HG03575 (cell line): ENCODE results near the gene PDE6A.
"Not testable (repeated sequence)": the region's sequence is repeated elsewhere in the genome, so short reads cannot be mapped to it uniquely, and the experiment has no call there.

Source experiments
- ATAC-seq: cut with Tn5 transposase; IDR thresholded peaks from one replicate; pipeline ENCODE4 v1.9.1; 2021; ENCODE audit not compliant: unreplicated experiment, insufficient number of reproducible peaks, low FRiP score; ENCODE audit errors: extremely low read depth

The PDE6A gene

DNA sequence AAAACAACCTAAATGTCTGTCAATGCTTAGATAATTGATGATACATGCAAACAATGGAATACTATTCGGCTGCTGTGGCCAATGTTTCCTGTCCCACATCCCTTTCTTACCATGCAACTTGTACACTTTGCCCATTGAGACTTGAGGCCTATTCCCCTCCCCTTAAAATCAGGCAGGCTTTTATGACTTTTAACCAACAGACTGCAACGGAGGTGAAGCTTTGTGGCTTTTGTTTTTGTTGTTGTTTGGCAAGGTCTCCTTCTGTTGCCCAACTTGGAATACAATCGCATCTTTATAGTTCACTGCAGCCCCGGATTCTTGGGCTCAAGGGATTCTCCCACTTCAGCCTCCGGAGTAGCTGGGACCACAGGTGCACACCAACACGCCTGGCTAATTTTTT is 10.2 kb upstream of the PDE6A start:
- no peak for ATAC-seq

DNA sequence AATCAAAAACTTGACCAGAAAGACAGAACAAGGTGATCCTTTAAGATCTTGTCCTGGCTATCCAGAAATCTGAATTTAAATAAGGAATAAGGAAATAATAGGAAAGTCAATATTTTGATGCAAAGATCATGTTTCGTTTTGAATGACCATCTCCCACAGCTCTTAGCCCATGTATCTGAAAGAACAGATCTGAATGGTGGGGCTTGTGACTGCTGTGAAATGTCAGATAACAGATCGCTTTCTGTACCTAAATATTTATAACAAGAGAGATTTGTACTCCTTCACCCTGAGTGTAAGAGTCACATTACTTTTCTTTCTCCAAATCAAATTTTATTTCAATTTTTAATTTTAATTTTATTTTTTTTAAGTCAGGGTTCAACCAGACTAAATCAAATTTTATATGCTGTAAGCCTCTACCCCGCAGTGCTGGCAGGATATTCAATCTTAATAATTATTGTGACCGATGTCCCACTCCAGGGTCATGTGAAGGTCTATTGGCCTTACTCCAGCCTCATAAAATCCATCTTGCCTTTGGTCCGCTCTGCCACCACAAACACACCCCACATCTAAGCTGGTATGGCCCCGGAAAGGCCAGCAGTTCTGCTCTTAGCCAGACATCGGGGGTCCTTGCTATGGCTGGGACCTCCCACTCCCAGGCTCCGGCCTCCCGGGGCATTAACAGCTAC is 9.0 kb upstream of the PDE6A start:
- ATAC-seq, result no peak

- ATAC-seq, result no peak
These were observed 6.7 kb upstream of the PDE6A start for GRCh38 chr5:149951138-149951749.

GRCh38 chr5:149948993-149949392 is 4.4 kb upstream of the PDE6A start:
- ATAC-seq, result no peak

DNA sequence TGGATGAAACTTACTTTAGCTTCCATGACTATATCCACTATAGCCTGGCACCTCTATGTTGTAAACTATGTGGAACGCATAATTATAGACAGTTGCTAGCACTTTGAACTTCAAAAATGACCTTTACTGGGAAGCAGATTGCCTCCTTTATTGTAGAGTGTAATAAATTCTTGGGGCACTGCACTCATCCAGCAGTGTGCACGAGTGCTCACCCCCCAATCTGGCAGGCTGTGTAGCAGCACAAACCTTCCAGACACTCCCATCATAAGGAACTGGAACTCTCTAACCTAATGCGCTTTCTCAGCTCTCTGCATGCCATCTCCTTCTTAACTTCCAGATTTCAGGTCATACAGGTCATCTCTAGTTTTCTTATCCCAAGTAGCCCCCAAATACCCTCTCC is 1.5 kb upstream of the PDE6A start:
- no peak for ATAC-seq

- not testable (repeated sequence) for ATAC-seq
These were observed 1.2 kb downstream of the PDE6A start for GRCh38 chr5:149943177-149943949.

- not testable (repeated sequence) for ATAC-seq
These were observed 1.8 kb downstream of the PDE6A start for GRCh38 chr5:149942741-149943169.

GRCh38 chr5:149942199-149942598 is 2.4 kb downstream of the PDE6A start:
- ATAC-seq, result no peak

- no peak for ATAC-seq
These were observed 2.8 kb downstream of the PDE6A start for GRCh38 chr5:149941795-149942194.

DNA sequence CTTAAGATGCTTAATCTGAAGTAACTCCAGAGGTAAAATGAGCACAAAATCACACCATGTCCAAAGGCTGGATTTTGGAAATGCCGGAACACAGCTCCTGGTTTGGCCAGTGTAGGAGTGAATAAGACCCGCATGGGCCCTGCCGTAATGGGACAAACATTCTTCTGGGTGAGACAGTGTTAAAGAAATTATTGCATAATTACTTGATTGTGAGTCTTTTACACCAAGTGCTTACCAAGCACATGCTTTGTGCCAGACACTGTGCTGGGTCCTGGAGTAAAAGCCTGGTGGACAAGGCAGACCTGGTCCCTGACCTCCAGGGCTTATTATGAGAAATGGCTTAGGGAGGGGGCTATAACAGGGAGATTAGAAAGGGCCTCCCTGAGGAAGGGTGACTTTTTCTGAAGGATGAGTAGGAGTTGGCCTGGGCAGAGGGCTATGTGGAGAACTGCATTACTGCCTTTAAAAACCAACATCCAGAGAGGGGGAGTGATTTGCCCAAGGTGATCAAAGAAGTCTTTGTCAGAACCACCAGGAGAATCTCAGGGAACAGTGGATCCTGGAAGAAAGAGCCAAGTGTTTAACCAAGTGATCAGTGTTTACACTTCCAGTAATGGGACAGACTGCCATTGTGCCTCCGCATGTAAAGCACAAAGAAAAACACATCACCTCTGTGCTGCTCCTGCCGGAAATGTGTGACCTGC is 3.5 kb downstream of the PDE6A start:
- ATAC-seq, result no peak

GRCh38 chr5:149940077-149940574 is 4.5 kb downstream of the PDE6A start:
- ATAC-seq, result no peak

- ATAC-seq, result no peak
These were observed 5.0 kb downstream of the PDE6A start for GRCh38 chr5:149939546-149939945.

GRCh38 chr5:149938791-149939358 is 5.7 kb downstream of the PDE6A start:
- no peak for ATAC-seq

- no peak for ATAC-seq
These were observed 6.3 kb downstream of the PDE6A start for GRCh38 chr5:149938279-149938678.

DNA sequence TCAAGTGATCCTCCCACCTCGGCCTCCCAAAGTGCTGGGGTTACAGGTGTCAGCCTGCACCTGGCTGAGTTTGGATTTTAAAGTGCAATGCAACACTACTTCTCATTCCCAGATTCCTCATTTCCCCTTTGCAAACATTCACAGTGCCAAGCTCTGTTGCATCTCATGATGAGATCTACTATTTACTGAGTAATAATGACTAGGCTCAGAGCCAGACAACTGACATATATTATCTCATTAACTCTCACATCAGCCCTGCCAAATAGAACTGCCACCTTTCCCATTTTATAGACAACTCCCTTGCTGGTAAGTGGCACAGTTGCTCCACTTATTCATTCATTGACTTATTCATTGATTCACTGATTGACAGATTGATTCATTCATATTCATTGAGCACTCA is 7.0 kb downstream of the PDE6A start:
- ATAC-seq, result no peak

DNA sequence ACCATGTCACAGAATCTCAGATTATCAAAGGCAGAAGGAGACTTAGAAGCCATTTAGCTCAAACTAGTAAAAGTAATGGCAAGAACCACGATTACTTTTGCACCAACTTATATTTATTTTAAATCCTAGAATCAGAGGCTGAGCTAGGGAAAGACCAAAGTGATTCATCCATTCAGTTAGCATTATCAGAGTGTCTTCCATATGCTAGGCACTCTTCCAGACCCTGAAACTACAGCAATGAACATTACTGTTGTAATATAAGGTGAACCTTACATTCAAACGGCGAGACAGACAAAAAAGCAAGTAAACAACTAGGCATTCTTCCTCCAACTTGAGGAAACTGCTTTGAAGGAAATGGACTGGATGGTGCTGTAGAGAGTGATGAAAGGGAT is 7.9 kb downstream of the PDE6A start:
- ATAC-seq, result no peak

DNA sequence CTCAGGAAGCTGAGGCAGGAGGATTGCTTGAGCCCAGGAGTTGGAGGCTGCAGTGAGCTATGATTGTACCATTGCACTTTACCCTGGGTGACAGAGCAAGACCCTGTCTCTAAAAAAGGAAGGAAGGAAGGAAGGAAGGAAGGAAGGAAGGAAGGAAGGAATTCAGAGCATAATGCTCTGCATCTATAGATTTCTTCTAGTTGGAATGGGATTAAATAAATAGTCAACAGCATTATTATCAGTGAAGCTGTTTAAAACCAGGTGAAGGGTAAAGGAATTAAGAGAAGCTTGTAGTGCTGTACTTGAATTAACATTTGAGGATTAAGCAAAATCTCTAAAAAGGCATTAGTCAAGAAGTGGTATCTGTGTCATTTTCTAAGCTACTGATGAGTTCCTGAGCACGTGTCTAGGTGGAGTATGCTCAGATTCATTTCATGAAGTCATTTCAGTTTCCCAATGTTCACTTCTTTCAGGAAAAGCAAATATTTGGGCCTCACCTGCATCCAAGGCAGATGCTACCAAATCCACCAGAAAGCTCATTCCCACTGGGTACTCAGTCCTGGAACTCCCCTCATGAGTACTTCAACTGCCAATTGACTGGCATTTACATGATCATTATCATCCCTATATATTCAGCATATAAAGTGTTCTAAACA is 8.4 kb downstream of the PDE6A start:
- no peak for ATAC-seq

- no peak for ATAC-seq
These were observed 9.1 kb downstream of the PDE6A start for GRCh38 chr5:149935431-149935901.
